ENCODE measurements around the gene ALDH3A1. TPM values are rescaled to one million over a fixed set of nuclear protein-coding genes. Genes with fewer than 3 reads are reported as not detected.

The ALDH3A1 gene
- total RNA-seq, 1 experiment from 2014 or later, result not detected

DNA sequence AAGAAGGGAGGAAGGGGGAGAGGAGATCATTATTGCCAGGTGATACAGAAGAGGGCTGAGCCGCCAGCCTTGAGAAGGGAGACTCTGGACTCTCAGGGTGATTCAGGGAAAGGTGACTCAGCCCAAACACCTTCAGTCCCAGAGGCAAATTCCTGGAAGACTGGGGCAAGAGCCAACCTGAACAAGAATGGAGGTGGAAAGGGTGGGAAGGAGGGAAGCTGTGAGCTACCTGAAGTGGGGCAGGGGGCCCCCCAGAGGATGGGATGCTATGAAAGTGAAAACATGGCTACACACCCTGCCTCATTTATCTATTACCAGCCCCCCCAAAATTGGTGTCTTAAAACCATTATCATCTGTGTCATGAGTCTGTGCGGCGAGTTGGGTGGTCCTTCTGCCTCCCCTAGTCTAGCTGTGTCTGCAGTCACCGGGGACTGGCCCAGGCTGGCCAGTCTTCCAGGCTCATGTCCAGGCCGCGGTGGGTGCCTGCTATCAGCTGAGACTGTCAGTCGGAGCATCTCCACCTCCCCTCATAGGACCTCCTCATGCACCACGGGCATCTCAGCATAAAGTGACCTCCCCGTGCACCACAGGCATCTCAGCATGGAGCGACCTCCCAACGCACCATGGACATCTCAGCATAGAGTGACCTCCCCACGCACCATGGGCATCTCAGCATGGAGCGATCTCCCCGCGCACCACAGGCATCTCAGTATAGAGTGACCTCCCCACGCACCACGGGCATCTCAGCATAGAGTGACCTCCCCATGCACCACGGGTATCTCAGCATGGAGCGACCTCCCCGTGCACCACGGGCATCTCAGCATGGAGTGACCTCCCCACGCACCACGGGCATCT is 28.5 kb downstream of the ALDH3A1 start:
- DNase-seq (ENCODE audit: low read depth), result no peak

GRCh38 chr17:19718613-19719354 is 29.3 kb downstream of the ALDH3A1 start:
- DNase-seq (ENCODE audit: low read depth), result no peak

GRCh38 chr17:19718041-19718612 is 30.0 kb downstream of the ALDH3A1 start:
- no peak for DNase-seq (ENCODE audit: low read depth)

GRCh38 chr17:19717411-19717908 is 30.6 kb downstream of the ALDH3A1 start:
- DNase-seq (ENCODE audit: low read depth), result no peak

DNA sequence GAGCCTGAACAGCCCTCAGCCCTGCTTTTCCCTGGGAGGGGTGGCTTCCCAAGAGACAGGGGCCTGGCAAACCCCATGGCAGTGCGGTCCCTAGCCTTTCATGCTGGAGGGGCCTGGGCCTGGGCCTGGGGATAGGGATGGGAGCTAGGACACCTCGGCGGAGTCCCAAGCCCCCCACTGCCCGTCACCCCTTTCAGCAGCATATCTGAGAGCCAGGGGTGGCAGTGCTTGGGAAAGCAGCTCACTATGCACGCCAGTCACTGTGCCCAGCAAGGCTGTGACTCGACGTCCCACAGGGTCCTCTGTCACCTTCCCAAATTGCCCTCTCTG is 31.1 kb downstream of the ALDH3A1 start:
- DNase-seq (ENCODE audit: low read depth), result no peak

DNA sequence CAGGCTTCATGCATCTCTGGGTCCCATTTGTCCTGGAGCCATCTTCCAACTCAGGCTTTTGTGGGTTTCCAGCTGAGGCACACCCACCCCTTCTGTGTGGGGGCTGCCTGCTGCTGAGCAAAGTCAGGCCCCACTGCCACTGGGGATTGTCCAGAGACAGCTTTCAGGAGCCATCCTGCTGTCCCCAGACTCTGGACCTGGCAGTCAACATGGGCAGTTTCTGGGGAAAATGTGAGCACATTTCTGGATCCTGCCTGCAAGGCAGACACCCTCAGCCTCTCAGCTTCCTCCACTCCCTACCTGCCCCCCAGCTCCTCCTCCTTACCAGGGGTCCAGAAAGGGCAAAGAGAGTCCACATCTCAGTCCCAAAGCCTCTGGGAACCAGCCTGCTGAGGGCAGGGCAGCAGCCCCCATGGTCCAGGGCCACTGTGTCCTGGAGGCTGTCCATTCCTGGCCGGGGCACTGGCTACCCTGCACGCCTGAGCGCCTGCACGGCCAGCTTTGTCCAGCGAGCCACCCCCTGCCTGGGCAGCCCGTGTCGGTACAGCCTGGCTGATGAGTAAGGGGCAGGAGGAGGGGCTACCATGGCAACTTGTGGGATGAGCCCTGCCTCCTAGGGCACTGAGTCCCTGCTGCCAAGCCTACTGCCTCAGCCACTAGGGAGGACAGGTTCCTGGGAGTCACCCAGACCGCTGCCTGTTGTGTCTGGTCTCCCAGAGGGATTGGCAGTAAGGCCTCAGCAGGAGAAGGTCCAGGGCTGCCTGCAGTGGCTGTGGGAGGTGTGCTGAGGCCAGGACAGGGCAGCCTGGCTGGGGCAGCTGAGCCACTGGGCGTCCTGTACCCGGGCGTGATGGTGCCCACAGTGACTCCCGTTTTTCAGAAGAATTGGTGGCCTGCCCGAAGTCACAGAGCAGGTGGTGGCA is 31.7 kb downstream of the ALDH3A1 start, which contains the start of gene SLC47A2:
SLC47A2 (minus strand) TSS at position 477 of the 923 bp plus-strand sequence; CDS start at position 448, 29 bp downstream.
- no peak for DNase-seq (ENCODE audit: low read depth)

- DNase-seq (ENCODE audit: low read depth), result no peak
These were observed 33.3 kb downstream of the ALDH3A1 start for GRCh38 chr17:19714542-19715411.

GRCh38 chr17:19713901-19714361 is 34.2 kb downstream of the ALDH3A1 start:
- DNase-seq (ENCODE audit: low read depth), result no peak

- no peak for DNase-seq (ENCODE audit: low read depth)
These were observed 34.6 kb downstream of the ALDH3A1 start for GRCh38 chr17:19713462-19713861.

DNA sequence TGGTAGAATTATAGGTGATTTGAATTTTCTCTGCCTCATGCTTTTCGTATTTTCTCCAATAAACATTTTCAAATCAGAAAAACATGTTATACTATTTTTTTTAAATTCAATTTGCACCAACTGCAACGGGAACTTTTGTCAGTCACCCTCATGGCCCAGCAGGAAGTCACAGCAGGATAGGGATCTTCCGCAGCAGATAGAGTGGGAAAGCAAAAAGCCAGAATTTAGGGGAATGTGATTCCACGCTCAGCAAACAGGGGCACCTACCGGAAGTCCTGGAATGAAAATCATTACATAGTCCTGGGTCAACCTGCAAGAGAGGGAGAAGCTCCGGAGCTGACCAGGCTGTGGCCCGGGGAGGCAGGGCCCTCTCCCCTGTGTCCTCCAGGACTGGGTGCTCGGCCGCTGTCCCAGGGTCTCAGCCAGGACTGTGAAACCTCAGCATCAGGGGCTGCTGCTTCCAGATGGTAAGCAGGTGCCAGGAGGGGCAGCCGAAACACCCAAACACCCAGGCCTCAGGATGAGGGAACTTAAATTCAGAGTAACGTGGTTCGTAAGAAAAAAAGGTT is 35.6 kb downstream of the ALDH3A1 start:
- DNase-seq (ENCODE audit: low read depth), result no peak

- DNase-seq (ENCODE audit: low read depth), result no peak
These were observed 38.3 kb downstream of the ALDH3A1 start for GRCh38 chr17:19709841-19710240.

DNA sequence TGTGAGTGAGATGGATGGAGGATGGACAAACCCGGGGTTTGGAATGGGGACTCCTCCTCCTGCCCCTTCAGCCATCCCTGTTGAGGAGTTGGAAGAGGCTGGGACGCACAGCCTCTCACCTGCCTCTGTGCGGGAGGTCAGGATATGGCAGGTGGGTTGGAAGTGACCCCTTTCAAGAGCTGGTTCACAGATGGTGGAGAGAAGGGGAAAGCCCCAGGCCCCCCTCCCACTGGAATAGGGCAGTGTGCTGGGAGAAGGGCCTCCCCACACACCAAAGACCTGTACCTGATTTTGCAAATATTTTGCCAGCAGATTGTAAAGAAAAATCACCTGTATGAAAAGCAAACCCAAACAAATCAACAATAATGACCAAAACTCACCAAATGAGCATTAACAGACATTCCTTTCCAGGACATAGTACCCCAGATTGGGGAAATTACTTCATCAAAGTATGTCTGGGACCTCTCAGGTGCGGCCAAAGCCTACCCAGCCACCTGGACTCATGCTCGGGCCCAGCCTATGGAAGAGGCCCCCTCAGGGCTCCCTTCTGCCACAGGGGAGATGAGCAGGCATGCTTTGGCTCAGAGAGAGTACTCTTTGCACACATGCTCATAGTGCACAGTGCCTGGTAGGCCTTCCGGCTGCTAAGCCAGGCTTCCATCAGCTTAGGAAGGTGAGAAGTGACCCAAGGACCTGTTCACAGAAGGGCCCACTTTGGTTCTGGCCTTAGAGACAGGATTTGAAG is 39.5 kb downstream of the ALDH3A1 start:
- DNase-seq (ENCODE audit: low read depth), result no peak

DNA sequence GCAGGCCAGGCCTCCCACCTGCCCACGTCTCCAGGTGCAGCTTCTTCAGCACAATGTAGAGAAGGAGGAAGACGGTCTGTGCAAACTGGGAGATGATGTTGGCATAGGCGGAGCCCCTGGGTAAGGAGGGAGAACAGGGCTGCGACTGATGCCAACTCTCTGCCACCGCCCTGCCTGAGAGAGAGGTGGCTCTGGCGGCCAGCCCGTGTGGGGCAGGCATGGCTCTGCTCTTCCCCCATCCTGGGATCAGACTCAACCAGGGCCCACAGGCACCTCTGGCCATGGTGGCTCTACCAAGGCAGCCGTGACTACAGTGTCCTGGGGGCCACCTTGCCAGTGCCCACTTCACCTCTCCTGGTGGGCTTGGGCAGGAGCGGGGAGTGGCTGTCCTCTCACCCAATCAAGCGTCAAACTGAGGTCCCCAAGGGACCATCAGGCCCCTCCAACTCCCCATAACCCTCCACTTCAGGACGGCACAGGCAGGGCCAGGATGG is 40.3 kb downstream of the ALDH3A1 start:
- no peak for DNase-seq (ENCODE audit: low read depth)

DNA sequence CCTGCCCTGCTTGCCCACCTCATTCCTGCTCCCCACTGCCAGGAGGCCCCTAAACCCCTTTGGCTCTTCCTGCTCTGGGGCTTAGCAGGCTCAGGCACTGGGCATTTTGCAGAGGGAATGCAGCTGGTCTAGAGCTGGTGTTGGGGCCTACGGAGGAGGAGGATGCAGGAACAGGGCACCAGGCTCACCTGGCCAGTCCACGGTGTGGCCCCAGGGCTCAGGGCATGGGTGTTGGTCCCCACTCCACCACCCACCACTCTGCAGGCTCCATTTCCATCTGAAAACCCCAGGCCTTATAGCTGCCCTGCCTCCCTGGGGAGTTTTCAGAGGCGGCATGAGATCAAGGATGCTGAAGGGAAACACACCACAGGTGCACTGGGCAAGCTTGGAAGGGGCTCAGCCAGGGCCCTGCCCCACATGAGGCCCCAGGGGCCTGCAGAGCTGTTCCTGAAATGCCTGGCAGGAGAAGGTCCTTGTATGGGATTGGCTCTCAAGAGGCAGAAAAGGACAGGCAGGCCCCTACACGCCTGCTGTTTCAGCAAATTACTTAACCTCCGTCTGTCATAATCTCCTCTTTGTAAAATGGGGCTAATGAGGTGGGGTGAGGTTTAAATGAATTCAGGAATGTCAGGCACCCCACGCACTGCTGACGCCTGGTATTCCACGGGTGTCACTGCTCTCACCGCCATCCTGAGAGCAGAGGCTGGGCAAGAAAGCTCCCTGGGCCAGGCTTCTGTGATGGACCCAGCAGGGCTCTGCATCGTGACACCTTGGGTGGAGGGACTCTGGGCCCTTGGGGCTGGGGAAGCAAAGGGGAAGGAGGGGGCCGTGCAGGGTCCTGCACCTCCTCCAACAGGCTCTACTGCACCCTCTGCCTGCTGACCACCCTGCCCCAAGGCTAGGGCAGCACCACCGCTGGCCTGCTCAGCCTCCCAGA is 41.0 kb downstream of the ALDH3A1 start:
- no peak for DNase-seq (ENCODE audit: low read depth)

DNA sequence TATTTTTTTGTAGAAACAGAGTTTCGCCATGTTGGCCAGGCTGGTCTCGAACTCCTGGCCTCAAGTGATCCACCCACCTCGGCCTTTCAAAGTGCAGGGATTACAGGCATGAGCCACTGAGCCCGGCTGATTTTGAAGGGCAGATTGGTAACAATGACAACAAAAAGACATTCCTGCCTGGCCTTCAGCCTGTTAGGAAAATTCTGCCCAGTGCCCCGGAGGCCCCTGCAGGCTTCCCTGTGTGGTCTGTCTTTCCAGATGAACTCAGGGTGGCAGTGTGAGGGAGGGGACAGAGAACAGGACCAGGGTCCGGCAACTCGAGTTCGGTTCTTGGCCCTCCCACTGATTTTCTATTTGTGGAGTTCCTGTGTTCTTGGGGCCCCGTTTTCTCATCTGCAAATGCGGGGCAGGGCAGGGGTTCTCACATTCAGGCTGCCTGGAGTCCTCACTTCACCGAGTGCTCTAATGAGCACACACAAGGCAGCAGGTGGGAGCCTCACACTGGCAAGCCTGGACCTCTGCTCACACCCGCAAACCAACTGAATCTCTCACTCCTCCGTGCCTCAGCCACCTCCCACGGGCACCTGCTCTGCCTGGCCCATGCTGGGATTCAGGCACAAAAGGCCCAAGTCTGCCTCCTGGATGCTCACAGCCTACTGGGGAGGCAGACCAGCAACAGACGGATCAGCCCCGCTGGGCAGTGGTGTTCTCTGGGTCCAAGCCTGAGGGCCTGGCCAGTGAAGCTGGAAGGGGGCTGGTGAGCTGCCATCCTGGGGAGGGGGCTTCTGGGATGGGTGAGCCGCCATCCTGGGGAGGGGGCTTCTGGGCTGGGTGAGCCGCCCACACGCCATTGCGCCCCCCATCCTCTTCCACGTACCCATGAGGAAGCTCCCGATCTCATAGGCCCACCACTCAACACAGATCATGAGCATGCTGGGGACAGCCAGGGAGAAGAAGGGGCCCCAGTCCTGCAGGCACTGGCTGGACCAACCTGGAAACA is 42.0 kb downstream of the ALDH3A1 start:
- no peak for DNase-seq (ENCODE audit: low read depth)

GRCh38 chr17:19705201-19705600 is 42.9 kb downstream of the ALDH3A1 start:
- no peak for DNase-seq (ENCODE audit: low read depth)

Data from RPMI7951 (cell line).